DOHH2 (cell line): ENCODE data around the gene KIAA1671.
A peak's percentile ranks its signal among the peaks of the same experiment; 100 is the strongest.

Experiments used
- H3F3A ChIP-seq: fragments of 200-600 bp; sonication (generic), shearing (Covaris generic); 2 replicates; pipeline ENCODE4 v1.6.0; 2016; ENCODE audit warnings: antibody characterized with exemption, mild to moderate bottlenecking; ENCODE audit not compliant: control insufficient read depth, insufficient read depth
- H3K27ac ChIP-seq: fragments of 200-600 bp; sonication (generic); 2 replicates; pipeline ENCODE4 v1.5.1; 2014; ENCODE audit warnings: low read depth, mild to moderate bottlenecking, low read length, moderate library complexity
- H3K27me3 ChIP-seq: fragments of 200-600 bp; sonication (generic); 2 replicates; pipeline ENCODE4 v1.6.1; 2014; ENCODE audit warnings: mild to moderate bottlenecking, low read length, mixed read lengths; ENCODE audit not compliant: control insufficient read depth
- H3K36me3 ChIP-seq: fragments of 200-600 bp; sonication (generic); 2 replicates; pipeline ENCODE4 v1.6.1; 2014; ENCODE audit warnings: mild to moderate bottlenecking, low read length, moderate library complexity, mixed read lengths; ENCODE audit not compliant: control insufficient read depth
- H3K4me1 ChIP-seq: fragments of 200-600 bp; sonication (generic); 2 replicates; pipeline ENCODE4 v1.6.1; 2014; ENCODE audit warnings: mild to moderate bottlenecking, low read length, mixed read lengths; ENCODE audit not compliant: control insufficient read depth
- H3K4me2 ChIP-seq: fragments of 200-600 bp; sonication (generic); 2 replicates; pipeline ENCODE4 v1.6.0; 2014; ENCODE audit warnings: mild to moderate bottlenecking, low read length, moderate library complexity
- H3K4me3 ChIP-seq: fragments of 200-600 bp; sonication (generic); 2 replicates; pipeline ENCODE4 v1.5.1; 2014; ENCODE audit warnings: mild to moderate bottlenecking, low read length, mixed read lengths
- H3K79me2 ChIP-seq: fragments of 200-600 bp; sonication (generic); 2 replicates; pipeline ENCODE4 v1.6.1; 2014; ENCODE audit warnings: mild to moderate bottlenecking, low read length, mixed read lengths; ENCODE audit not compliant: control insufficient read depth
- H3K9me2 ChIP-seq: fragments of 200-600 bp; sonication (generic); replicated peaks from 2 replicates; pipeline ENCODE4 v1.6.1; 2014; ENCODE audit warnings: mild to moderate bottlenecking, low read length, mixed read lengths; ENCODE audit not compliant: control insufficient read depth
- H3K9me3 ChIP-seq: fragments of 200-600 bp; sonication (generic); 2 replicates; pipeline ENCODE4 v1.6.1; 2014; ENCODE audit warnings: antibody characterized with exemption, low read length, mixed read lengths; ENCODE audit not compliant: control insufficient read depth, insufficient read depth
- H4K20me1 ChIP-seq: fragments of 200-600 bp; sonication (generic); 2 replicates; pipeline ENCODE4 v1.6.0; 2014; ENCODE audit warnings: low read depth, mild to moderate bottlenecking, antibody characterized with exemption, low read length, moderate library complexity; ENCODE audit not compliant: control insufficient read depth, insufficient read depth
- EZH2phosphoT487 ChIP-seq: fragments of 200-600 bp; sonication (generic); IDR thresholded peaks from 2 replicates; pipeline ENCODE4 v1.6.1; 2017; ENCODE audit warnings: borderline replicate concordance, mild to moderate bottlenecking, antibody characterized with exemption, low read length, moderate library complexity, mixed read lengths
- TF ChIP-seq, protein P1 (sequence below): fragments of 200-600 bp; sonication (generic); IDR thresholded peaks from one replicate; pipeline ENCODE4 v1.5.1; 2014; ENCODE audit warnings: antibody characterized with exemption, mild to moderate bottlenecking, low read depth, low read length; ENCODE audit not compliant: poor library complexity, severe bottlenecking

The KIAA1671 gene

DNA sequence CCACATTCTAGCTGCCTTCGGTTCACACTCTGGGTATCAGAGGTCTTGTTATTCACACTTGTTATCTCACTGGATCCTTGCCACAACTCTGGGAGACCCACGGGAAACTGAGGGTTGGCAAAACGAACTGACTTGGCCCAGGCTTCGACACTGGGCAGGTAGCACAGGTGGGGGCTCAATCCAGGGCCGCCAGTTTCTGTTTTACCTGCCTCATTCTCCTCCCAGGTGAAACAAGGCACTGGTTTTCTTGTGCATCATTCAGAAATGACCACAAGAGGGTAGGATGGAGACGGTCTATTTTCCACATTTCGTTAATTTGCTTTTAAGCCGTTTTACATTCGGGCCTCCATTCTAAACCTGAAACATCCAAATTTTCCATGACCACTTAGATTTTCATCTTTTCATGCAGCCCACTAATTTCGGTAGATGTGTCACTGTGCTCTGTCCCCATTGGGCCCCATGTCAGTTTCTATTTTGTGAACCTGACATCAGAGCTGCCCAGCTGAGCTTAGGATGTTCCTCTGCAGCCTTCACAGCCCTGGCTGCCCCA, 108.1 kb downstream of the KIAA1671 start:
- H3K9me2 ChIP-seq: no peaks in the 10 kb centered on the region
- no peak overlapping the region for H3K27ac ChIP-seq
- H3K4me1 ChIP-seq: peaks cover 11% of the 10 kb centered on the region
- H3K4me3 ChIP-seq: no peak overlapping the region
- no peaks in the 10 kb centered on the region for H3K79me2 ChIP-seq
- no peaks in the 10 kb centered on the region for H3K36me3 ChIP-seq
- no peak overlapping the region for H3K4me2 ChIP-seq
- TF ChIP-seq, protein P1, sequence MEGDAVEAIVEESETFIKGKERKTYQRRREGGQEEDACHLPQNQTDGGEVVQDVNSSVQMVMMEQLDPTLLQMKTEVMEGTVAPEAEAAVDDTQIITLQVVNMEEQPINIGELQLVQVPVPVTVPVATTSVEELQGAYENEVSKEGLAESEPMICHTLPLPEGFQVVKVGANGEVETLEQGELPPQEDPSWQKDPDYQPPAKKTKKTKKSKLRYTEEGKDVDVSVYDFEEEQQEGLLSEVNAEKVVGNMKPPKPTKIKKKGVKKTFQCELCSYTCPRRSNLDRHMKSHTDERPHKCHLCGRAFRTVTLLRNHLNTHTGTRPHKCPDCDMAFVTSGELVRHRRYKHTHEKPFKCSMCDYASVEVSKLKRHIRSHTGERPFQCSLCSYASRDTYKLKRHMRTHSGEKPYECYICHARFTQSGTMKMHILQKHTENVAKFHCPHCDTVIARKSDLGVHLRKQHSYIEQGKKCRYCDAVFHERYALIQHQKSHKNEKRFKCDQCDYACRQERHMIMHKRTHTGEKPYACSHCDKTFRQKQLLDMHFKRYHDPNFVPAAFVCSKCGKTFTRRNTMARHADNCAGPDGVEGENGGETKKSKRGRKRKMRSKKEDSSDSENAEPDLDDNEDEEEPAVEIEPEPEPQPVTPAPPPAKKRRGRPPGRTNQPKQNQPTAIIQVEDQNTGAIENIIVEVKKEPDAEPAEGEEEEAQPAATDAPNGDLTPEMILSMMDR: peak; percentile 26
- no peak for TF ChIP-seq EZH2phosphoT487
- H4K20me1 ChIP-seq: no peaks in the 10 kb centered on the region
- H3K9me3 ChIP-seq: no peaks in the 10 kb centered on the region
- H3F3A ChIP-seq: no peaks in the 10 kb centered on the region
- no peaks in the 10 kb centered on the region for H3K27me3 ChIP-seq

DNA sequence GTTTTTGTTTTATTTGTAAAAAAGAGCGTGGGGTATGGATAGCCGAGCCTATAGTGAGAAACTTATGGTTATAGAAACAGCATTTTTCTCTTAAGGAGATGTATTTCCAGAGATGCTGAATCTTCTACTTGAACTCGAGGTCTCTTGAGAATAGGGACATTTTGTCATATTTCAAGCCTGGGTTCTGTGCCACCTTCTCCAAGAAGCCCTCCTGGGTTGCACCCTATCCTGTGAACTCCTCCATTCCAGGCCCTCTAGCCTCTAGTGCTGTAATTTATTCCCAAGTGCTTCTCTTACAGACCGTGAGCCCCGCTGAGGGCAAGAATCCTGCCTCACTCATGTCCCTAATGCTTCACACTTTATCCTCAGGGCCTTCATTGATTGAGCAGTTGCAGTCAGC, 108.6 kb downstream of the KIAA1671 start:
- Histone ChIP-seq H3K27me3 (no peaks in the 10 kb centered on the region), H3K4me3 (no peak overlapping the region), H3K9me2 (no peaks in the 10 kb centered on the region), H3K36me3 (no peaks in the 10 kb centered on the region), H3K4me1 (peaks cover 11% of the 10 kb centered on the region), H3K4me2 (no peak overlapping the region), H3K27ac (no peak overlapping the region), H3K79me2 (no peaks in the 10 kb centered on the region), H3F3A (no peaks in the 10 kb centered on the region), H3K9me3 (no peaks in the 10 kb centered on the region), H4K20me1 (no peaks in the 10 kb centered on the region)
- TF ChIP-seq, protein P1: no peak
- no peak for TF ChIP-seq EZH2phosphoT487

DNA sequence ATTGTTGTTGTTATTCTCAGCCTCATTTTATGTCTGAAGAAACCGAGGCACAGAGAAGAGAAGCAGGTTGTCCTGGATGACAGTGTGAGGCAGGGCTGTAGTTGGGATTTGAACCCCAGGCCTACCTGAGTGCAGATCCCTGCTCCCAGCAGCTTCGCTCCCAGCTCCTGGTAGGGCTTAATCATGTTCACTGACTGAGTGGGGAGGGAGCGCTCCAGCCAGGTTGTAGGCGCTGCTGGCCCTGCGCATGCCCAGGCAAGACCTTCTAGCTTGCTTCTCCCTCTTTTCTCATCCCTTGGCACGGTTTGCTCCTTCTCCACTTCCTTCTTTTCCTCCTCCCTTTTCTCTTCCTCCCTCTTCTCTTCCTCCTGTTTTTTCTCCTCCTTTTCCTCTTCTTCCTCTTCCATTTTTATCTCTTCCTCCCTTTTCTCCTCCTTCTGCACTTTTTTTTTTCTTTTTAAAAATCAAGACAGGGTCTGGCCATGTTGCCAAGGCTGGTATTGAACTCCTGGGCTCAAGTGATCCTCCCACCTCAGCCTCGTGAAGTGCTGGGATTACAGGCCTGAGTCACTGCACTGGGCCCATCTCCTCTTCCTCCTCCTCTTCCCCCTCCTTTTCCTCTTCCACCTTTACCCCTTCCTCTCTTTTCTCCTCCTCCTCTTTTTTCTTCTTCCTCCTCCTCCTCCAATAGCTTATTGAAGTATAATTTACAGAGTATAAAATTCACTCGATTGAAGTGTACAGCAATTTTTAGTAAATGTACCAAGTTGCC, 109.3 kb downstream of the KIAA1671 start:
- H3K27me3 ChIP-seq: no peaks in the 10 kb centered on the region
- TF ChIP-seq, protein P1: no peak
- no peak for TF ChIP-seq EZH2phosphoT487
- no peaks in the 10 kb centered on the region for H3K9me3 ChIP-seq
- no peaks in the 10 kb centered on the region for H3K79me2 ChIP-seq
- no peaks in the 10 kb centered on the region for H3K36me3 ChIP-seq
- H3K4me3 ChIP-seq: no peak overlapping the region
- H3F3A ChIP-seq: no peaks in the 10 kb centered on the region
- peaks cover 11% of the 10 kb centered on the region for H3K4me1 ChIP-seq
- no peaks in the 10 kb centered on the region for H4K20me1 ChIP-seq
- H3K9me2 ChIP-seq: no peaks in the 10 kb centered on the region
- no peak overlapping the region for H3K27ac ChIP-seq
- peak overlapping the region; percentile 11; the same call in 1 of the 2 replicates for H3K4me2 ChIP-seq
